CD1c-positive myeloid dendritic cell (primary cell): ENCODE results near the gene ACOT6.
"Not testable (repeated sequence)": the region's sequence is repeated elsewhere in the genome, so short reads cannot be mapped to it uniquely, and the experiment has no call there.

Experiments used
- DNase-seq: peaks from one replicate; pipeline ENCODE4 v3.0.0-alpha.2; 2016; ENCODE audit errors: extremely low spot score

Gene ACOT6

GRCh38 chr14:73599499-73599898, 12.8 kb upstream of the ACOT6 start:
- DNase-seq: no peak

- no peak for DNase-seq
Measured at GRCh38 chr14:73602994-73603393, 9.3 kb upstream of the ACOT6 start.

GRCh38 chr14:73606271-73606670, 6.0 kb upstream of the ACOT6 start:
- no peak for DNase-seq

GRCh38 chr14:73607241-73607640, 5.1 kb upstream of the ACOT6 start:
- no peak for DNase-seq

GRCh38 chr14:73610687-73611086, 1.6 kb upstream of the ACOT6 start:
- no peak for DNase-seq

GRCh38 chr14:73613046-73613383, 698 bp downstream of the ACOT6 start:
- no peak for DNase-seq

- DNase-seq: no peak
Measured at GRCh38 chr14:73613419-73613963, 1.2 kb downstream of the ACOT6 start.

- DNase-seq: no peak
Measured at GRCh38 chr14:73616831-73617230, 4.5 kb downstream of the ACOT6 start.

- DNase-seq: no peak
Measured at GRCh38 chr14:73619524-73619923, 7.2 kb downstream of the ACOT6 start.

GRCh38 chr14:73620268-73620667, 8.0 kb downstream of the ACOT6 start:
- no peak for DNase-seq

GRCh38 chr14:73623504-73624054, 11.3 kb downstream of the ACOT6 start:
- DNase-seq: no peak

GRCh38 chr14:73625706-73626105, 13.4 kb downstream of the ACOT6 start:
- no peak for DNase-seq

GRCh38 chr14:73627151-73627558, 14.8 kb downstream of the ACOT6 start:
- DNase-seq: peak; percentile 69

- no peak for DNase-seq
Measured at GRCh38 chr14:73630009-73630780, 17.9 kb downstream of the ACOT6 start.

- DNase-seq: peak; percentile 73
Measured at GRCh38 chr14:73633116-73634010, 21.0 kb downstream of the ACOT6 start.

- no peak for DNase-seq
Measured at GRCh38 chr14:73634011-73634833, 21.9 kb downstream of the ACOT6 start.

- not testable (repeated sequence) for DNase-seq
Measured at GRCh38 chr14:73636355-73636754, 24.0 kb downstream of the ACOT6 start.

- no peak for DNase-seq
Measured at GRCh38 chr14:73637830-73638229, 25.5 kb downstream of the ACOT6 start.

- DNase-seq: no peak
Measured at GRCh38 chr14:73640796-73641365, 28.6 kb downstream of the ACOT6 start.

GRCh38 chr14:73644531-73645247, 32.4 kb downstream of the ACOT6 start, which contains the start of gene DNAL1:
Gene DNAL1 (plus strand): TSS chr14:73644986. CDS start chr14:73645040, 54 bp downstream.
- DNase-seq: peak; percentile 96
